ENCODE data around the gene PLXNA4.

PLXNA4 gene

DNA sequence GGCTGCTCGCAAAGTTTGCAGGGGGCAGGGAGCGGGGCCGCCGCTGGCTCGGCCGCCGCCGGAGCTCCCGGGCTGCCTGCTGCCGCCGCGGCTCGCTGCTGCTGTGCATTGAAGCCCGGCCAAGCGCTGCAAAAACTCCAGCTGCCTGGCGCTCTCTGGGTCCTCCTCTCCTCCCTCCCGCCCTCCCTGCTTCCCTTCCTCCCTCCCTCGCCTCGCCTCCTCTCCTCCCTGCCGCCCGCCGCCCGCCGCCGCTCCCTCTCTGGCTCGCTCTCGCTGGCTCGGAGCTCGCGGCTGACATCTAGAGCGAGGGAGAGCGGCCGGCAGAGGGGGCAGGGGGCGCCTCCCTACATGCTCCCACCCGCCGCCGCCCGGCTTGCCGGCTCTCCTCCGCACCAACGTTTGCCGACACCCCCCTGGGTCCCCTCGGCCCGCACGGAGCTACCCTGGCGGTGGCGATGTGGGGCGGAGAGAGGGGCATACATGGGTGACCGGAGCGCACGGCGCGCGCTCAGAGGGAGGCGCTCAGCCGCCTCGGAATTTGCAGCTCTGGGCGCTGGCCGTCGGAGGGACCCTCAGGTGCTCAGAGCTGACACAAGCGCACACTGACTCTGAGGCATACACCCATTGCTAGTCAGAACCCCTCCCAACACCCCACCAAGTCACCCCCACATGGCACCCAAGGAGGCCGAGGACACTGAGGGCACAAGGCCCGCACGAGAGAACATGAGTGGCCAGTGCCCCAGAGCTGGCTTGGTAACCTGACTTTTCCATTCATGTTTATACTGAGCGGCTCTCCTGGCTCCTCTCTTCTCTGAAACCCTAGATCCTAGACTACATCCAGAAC lies 1.2 kb upstream of the PLXNA4 start:
- DNase-seq (ENCODE audit: low read depth in 1 of 2, low spot score in 1 of 2) = peak in 1 of 2 experiments; percentile 36
- Histone ChIP-seq H3K27me3 (ENCODE audit: insufficient read depth, poor library complexity, severe bottlenecking) (peaks cover 52% of the 10 kb centered on the region), H3K27ac (replicated peaks) (no peak overlapping the region), H3K4me3 (replicated peaks; ENCODE audit: insufficient read depth, low read length) (no peak overlapping the region)
- TF ChIP-seq GABPA (IDR thresholded peaks at IDR 0.05; ENCODE audit: low read depth) = no peak
- no peak for TF ChIP-seq SPI1 (IDR thresholded peaks at IDR 0.05; ENCODE audit: borderline replicate concordance, low read depth)
- no peak for TF ChIP-seq POLR2AphosphoS5 (IDR thresholded peaks at IDR 0.05; ENCODE audit: low read depth)
- TF ChIP-seq, protein P1, sequence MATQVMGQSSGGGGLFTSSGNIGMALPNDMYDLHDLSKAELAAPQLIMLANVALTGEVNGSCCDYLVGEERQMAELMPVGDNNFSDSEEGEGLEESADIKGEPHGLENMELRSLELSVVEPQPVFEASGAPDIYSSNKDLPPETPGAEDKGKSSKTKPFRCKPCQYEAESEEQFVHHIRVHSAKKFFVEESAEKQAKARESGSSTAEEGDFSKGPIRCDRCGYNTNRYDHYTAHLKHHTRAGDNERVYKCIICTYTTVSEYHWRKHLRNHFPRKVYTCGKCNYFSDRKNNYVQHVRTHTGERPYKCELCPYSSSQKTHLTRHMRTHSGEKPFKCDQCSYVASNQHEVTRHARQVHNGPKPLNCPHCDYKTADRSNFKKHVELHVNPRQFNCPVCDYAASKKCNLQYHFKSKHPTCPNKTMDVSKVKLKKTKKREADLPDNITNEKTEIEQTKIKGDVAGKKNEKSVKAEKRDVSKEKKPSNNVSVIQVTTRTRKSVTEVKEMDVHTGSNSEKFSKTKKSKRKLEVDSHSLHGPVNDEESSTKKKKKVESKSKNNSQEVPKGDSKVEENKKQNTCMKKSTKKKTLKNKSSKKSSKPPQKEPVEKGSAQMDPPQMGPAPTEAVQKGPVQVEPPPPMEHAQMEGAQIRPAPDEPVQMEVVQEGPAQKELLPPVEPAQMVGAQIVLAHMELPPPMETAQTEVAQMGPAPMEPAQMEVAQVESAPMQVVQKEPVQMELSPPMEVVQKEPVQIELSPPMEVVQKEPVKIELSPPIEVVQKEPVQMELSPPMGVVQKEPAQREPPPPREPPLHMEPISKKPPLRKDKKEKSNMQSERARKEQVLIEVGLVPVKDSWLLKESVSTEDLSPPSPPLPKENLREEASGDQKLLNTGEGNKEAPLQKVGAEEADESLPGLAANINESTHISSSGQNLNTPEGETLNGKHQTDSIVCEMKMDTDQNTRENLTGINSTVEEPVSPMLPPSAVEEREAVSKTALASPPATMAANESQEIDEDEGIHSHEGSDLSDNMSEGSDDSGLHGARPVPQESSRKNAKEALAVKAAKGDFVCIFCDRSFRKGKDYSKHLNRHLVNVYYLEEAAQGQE (IDR thresholded peaks at IDR 0.05; ENCODE audit: insufficient replicate concordance, low read depth) = no peak
- TF ChIP-seq, protein P2, sequence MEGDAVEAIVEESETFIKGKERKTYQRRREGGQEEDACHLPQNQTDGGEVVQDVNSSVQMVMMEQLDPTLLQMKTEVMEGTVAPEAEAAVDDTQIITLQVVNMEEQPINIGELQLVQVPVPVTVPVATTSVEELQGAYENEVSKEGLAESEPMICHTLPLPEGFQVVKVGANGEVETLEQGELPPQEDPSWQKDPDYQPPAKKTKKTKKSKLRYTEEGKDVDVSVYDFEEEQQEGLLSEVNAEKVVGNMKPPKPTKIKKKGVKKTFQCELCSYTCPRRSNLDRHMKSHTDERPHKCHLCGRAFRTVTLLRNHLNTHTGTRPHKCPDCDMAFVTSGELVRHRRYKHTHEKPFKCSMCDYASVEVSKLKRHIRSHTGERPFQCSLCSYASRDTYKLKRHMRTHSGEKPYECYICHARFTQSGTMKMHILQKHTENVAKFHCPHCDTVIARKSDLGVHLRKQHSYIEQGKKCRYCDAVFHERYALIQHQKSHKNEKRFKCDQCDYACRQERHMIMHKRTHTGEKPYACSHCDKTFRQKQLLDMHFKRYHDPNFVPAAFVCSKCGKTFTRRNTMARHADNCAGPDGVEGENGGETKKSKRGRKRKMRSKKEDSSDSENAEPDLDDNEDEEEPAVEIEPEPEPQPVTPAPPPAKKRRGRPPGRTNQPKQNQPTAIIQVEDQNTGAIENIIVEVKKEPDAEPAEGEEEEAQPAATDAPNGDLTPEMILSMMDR (IDR thresholded peaks at IDR 0.05; ENCODE audit: insufficient read depth, low read length) = no peak

DNA sequence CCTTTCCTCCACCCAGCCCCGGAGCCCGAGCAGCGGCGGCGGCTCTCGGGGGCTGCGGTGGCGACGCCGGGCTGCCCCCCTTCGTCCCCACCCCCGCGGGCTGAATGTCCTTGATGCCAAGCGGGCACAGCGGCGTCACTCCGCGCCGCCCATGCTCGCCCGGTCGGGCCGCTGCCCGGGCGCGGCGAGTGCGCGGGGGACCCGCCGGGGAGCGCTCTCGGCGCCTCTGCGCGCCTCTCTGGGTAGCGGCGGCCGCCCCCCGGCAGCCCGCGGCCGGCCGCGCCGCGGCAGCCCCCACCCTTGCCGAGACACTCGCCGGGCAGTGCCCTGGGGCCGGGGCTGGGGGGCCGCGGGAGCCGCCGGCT lies 433 bp upstream of the PLXNA4 start:
- no peak overlapping the region for H3K4me3 ChIP-seq (replicated peaks; ENCODE audit: insufficient read depth, low read length)
- DNase-seq (ENCODE audit: low read depth in 1 of 2, low spot score in 1 of 2) = no peak
- H3K27ac ChIP-seq (replicated peaks) = no peak overlapping the region
- TF ChIP-seq GABPA (IDR thresholded peaks at IDR 0.05; ENCODE audit: low read depth) (no peak), POLR2AphosphoS5 (IDR thresholded peaks at IDR 0.05; ENCODE audit: low read depth) (no peak), SPI1 (IDR thresholded peaks at IDR 0.05; ENCODE audit: borderline replicate concordance, low read depth) (no peak)
- TF ChIP-seq, protein P1 (IDR thresholded peaks at IDR 0.05; ENCODE audit: insufficient replicate concordance, low read depth) = no peak
- TF ChIP-seq, protein P2 (IDR thresholded peaks at IDR 0.05; ENCODE audit: insufficient read depth, low read length) = no peak
- peaks cover 54% of the 10 kb centered on the region for H3K27me3 ChIP-seq (ENCODE audit: insufficient read depth, poor library complexity, severe bottlenecking)

DNA sequence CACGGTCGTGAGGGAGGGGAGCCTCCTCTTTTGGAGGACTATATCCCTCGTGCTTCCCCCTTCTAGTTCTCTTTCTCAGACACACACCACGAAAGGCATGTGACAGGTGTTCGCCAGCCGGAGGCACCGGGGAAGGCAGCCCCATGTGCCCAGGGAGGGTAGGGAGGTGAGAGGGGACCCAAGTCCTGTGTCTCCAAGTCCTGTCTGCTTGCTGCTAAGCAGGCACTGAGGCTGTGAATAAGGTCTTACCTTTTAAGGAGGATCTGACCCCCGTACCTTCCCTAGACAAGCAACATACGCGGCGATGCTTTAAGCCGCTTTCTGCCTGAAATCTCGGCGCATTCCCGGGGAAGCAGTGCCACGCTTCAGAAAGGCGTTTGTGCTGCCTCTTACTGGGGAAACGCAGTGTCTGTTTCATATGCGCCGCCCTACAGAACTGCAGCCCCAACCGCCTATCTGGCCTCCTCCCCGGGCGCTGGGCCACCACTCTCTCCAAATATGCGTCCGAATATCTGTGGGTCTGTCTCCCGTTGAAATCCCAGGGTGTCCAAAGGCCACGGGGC lies 770 bp downstream of the PLXNA4 start:
- DNase-seq (ENCODE audit: low read depth in 1 of 2, low spot score in 1 of 2) = no peak
- TF ChIP-seq GABPA (IDR thresholded peaks at IDR 0.05; ENCODE audit: low read depth) = no peak
- TF ChIP-seq SPI1 (IDR thresholded peaks at IDR 0.05; ENCODE audit: borderline replicate concordance, low read depth) = no peak
- TF ChIP-seq, protein P1 (IDR thresholded peaks at IDR 0.05; ENCODE audit: insufficient replicate concordance, low read depth) = no peak
- no peak for TF ChIP-seq POLR2AphosphoS5 (IDR thresholded peaks at IDR 0.05; ENCODE audit: low read depth)
- TF ChIP-seq, protein P2 (IDR thresholded peaks at IDR 0.05; ENCODE audit: insufficient read depth, low read length) = no peak
- Histone ChIP-seq H3K4me3 (replicated peaks; ENCODE audit: insufficient read depth, low read length) (no peak overlapping the region), H3K27ac (replicated peaks) (no peak overlapping the region), H3K27me3 (ENCODE audit: insufficient read depth, poor library complexity, severe bottlenecking) (peaks cover 61% of the 10 kb centered on the region)
